GM19193 (cell line): ENCODE data around the gene AP1S3.
A peak's percentile ranks its signal among the peaks of the same experiment; 100 is the strongest.

ENCODE experiments used
- POLR2A ChIP-seq: IDR thresholded peaks from 4 replicates; pipeline ENCODE4 v1.6.1; 2011; ENCODE audit not compliant: insufficient read depth, insufficient read length; ENCODE audit errors: extremely low read depth

The AP1S3 gene

GRCh38 chr2:223837287-223838061 is at the start of gene AP1S3:
Gene AP1S3 (minus strand): TSS chr2:223837582. CDS start chr2:223837450, 132 bp downstream.
- TF ChIP-seq POLR2A: peak; percentile 70

GRCh38 chr2:223887127-223887526 is 49.7 kb upstream of the AP1S3 start:
- no peak for TF ChIP-seq POLR2A

- TF ChIP-seq POLR2A: no peak
Observed at GRCh38 chr2:223886726-223887125, 49.3 kb upstream of the AP1S3 start.

GRCh38 chr2:223884399-223884798 is 47.0 kb upstream of the AP1S3 start:
- TF ChIP-seq POLR2A: no peak

- no peak for TF ChIP-seq POLR2A
Observed at GRCh38 chr2:223882715-223883114, 45.3 kb upstream of the AP1S3 start.

GRCh38 chr2:223880796-223881195 is 43.4 kb upstream of the AP1S3 start:
- no peak for TF ChIP-seq POLR2A

- no peak for TF ChIP-seq POLR2A
Observed at GRCh38 chr2:223877721-223878410, 40.5 kb upstream of the AP1S3 start.

GRCh38 chr2:223873672-223874071 is 36.3 kb upstream of the AP1S3 start:
- TF ChIP-seq POLR2A: no peak

- TF ChIP-seq POLR2A: no peak
Observed at GRCh38 chr2:223870840-223871611, 33.6 kb upstream of the AP1S3 start.

GRCh38 chr2:223868005-223868404 is 30.6 kb upstream of the AP1S3 start:
- TF ChIP-seq POLR2A: no peak

- TF ChIP-seq POLR2A: no peak
Observed at GRCh38 chr2:223865907-223866508, 28.6 kb upstream of the AP1S3 start.

- no peak for TF ChIP-seq POLR2A
Observed at GRCh38 chr2:223865124-223865523, 27.7 kb upstream of the AP1S3 start.

GRCh38 chr2:223863491-223863890 is 26.1 kb upstream of the AP1S3 start:
- TF ChIP-seq POLR2A: no peak

- TF ChIP-seq POLR2A: no peak
Observed at GRCh38 chr2:223860809-223861738, 23.7 kb upstream of the AP1S3 start.
